HEK293 (cell line): Measurements from ENCODE around the gene PACS1.

ENCODE experiments used
- CTCF ChIA-PET: fragments of 350-600 bp; formaldehyde crosslinking; extraction: SDS; loops from one replicate; lab custom pipeline; 2021; ENCODE audit warnings: antibody characterized with exemption; lab: Yijun Ruan, JAX
- POLR2A ChIA-PET: fragments of 300-600 bp; formaldehyde crosslinking; extraction: SDS; loops from one replicate; lab custom pipeline; 2020; ENCODE audit warnings: antibody characterized with exemption, inconsistent platforms; lab: Yijun Ruan, JAX
- H3K27ac ChIP-seq: fragments of 200-500 bp; sonication (Bioruptor generic); 2 replicates; pipeline ENCODE4 v1.5.1; 2014; ENCODE audit warnings: low read depth, low read length, control low read depth, inconsistent platforms; ENCODE audit errors: extremely low read depth
- H3K36me3 ChIP-seq, 2 experiments: fragments of 200-500 bp in 1 of 2; sonication (Bioruptor generic) in 1 of 2; 1 replicate in 1 of 2; 2 replicates in 1 of 2; pipeline ENCODE4 v1.5.1; 2014 to 2017; ENCODE audit warnings: inconsistent platforms in 2 of 2, low read length in 2 of 2; ENCODE audit not compliant: control insufficient read depth in 2 of 2, insufficient read depth in 1 of 2
- H3K4me1 ChIP-seq: fragments of 200-500 bp; sonication (Bioruptor generic); 2 replicates; pipeline ENCODE4 v1.5.1; 2014; ENCODE audit warnings: mild to moderate bottlenecking, low read length, inconsistent platforms; ENCODE audit not compliant: control insufficient read depth, insufficient read depth
- H3K4me3 ChIP-seq: 2 replicates; pipeline ENCODE4 v1.5.1; 2011; ENCODE audit warnings: low read depth, mild to moderate bottlenecking, control low read depth, low read length, moderate library complexity
- H3K9me3 ChIP-seq: fragments of 200-500 bp; sonication (Bioruptor generic); 2 replicates; pipeline ENCODE4 v1.5.1; 2014; ENCODE audit warnings: low read depth, low read length, inconsistent platforms; ENCODE audit not compliant: control insufficient read depth, insufficient read depth
- BCL11B ChIP-seq: fragments of 450-650 bp; formaldehyde crosslinking; IDR thresholded peaks from 2 replicates; pipeline ENCODE4 v1.5.1; 2016; ENCODE audit warnings: low read depth, missing biosample characterization, missing genetic modification characterization
- GFI1B ChIP-seq: fragments of 450-650 bp; formaldehyde crosslinking; IDR thresholded peaks from 2 replicates; pipeline ENCODE4 v1.5.1; 2016; ENCODE audit warnings: missing biosample characterization, missing genetic modification characterization
- SP7 ChIP-seq: fragments of 450-650 bp; formaldehyde crosslinking; IDR thresholded peaks from 2 replicates; pipeline ENCODE4 v1.5.1; 2016; ENCODE audit warnings: missing biosample characterization, missing genetic modification characterization
- ZBTB10 ChIP-seq: fragments of 450-650 bp; formaldehyde crosslinking; IDR thresholded peaks from 2 replicates; pipeline ENCODE4 v1.5.1; 2016; ENCODE audit warnings: missing biosample characterization, missing genetic modification characterization
- ZBTB8A ChIP-seq: fragments of 450-650 bp; formaldehyde crosslinking; IDR thresholded peaks from 2 replicates; pipeline ENCODE4 v1.5.1; 2016; ENCODE audit warnings: missing biosample characterization, missing genetic modification characterization
- ZNF248 ChIP-seq: fragments of 450-650 bp; formaldehyde crosslinking; IDR thresholded peaks from 2 replicates; pipeline ENCODE4 v1.5.1; 2017; ENCODE audit warnings: missing biosample characterization, missing genetic modification characterization
- ZNF266 ChIP-seq: fragments of 450-650 bp; formaldehyde crosslinking; IDR thresholded peaks from 2 replicates; pipeline ENCODE4 v1.5.1; 2016; ENCODE audit warnings: missing biosample characterization, missing genetic modification characterization, low read depth
- ZNF324 ChIP-seq: fragments of 450-650 bp; formaldehyde crosslinking; IDR thresholded peaks from 2 replicates; pipeline ENCODE4 v1.5.1; 2016; ENCODE audit warnings: missing biosample characterization, missing genetic modification characterization
- ZNF391 ChIP-seq: fragments of 450-650 bp; formaldehyde crosslinking; IDR thresholded peaks from 2 replicates; pipeline ENCODE4 v1.5.1; 2016; ENCODE audit warnings: low read depth, missing biosample characterization, missing genetic modification characterization, borderline replicate concordance
- ZNF518A ChIP-seq: fragments of 450-650 bp; formaldehyde crosslinking; conservative IDR thresholded peaks from 2 replicates; pipeline ENCODE4 v1.5.1; 2016; ENCODE audit warnings: low read depth, missing biosample characterization, missing genetic modification characterization
- ZNF571 ChIP-seq: fragments of 450-650 bp; formaldehyde crosslinking; IDR thresholded peaks from 2 replicates; pipeline ENCODE4 v1.5.0; 2017; ENCODE audit warnings: missing biosample characterization, missing genetic modification characterization
- ZNF596 ChIP-seq: fragments of 450-650 bp; IDR thresholded peaks from 2 replicates; pipeline ENCODE4 v1.5.0; 2018; ENCODE audit warnings: missing biosample characterization, mild to moderate bottlenecking, missing genetic modification characterization, moderate library complexity
- ZNF660 ChIP-seq: fragments of 450-650 bp; IDR thresholded peaks from 2 replicates; pipeline ENCODE4 v1.5.1; 2018; ENCODE audit warnings: missing biosample characterization, mild to moderate bottlenecking, missing genetic modification characterization
- ZNF76 ChIP-seq: fragments of 450-650 bp; formaldehyde crosslinking; IDR thresholded peaks from 2 replicates; pipeline ENCODE4; 2016; ENCODE audit warnings: low read depth, missing biosample characterization, missing genetic modification characterization, borderline replicate concordance
- ZNF777 ChIP-seq: fragments of 450-650 bp; formaldehyde crosslinking; IDR thresholded peaks from 2 replicates; pipeline ENCODE4 v1.5.1; 2017; ENCODE audit warnings: missing biosample characterization, missing genetic modification characterization, borderline replicate concordance
- ZNF791 ChIP-seq: fragments of 450-650 bp; formaldehyde crosslinking; IDR thresholded peaks from 2 replicates; pipeline ENCODE4 v1.5.1; 2016; ENCODE audit warnings: missing biosample characterization, missing genetic modification characterization
- ZNF837 ChIP-seq: fragments of 450-650 bp; formaldehyde crosslinking; IDR thresholded peaks from 2 replicates; pipeline ENCODE4 v1.5.1; 2016; ENCODE audit warnings: missing biosample characterization, missing genetic modification characterization
- ZXDB ChIP-seq: fragments of 450-650 bp; formaldehyde crosslinking; IDR thresholded peaks from 2 replicates; pipeline ENCODE4 v1.5.1; 2016; ENCODE audit warnings: missing biosample characterization, missing genetic modification characterization
- TF ChIP-seq, protein P1 (sequence below): fragments of 450-650 bp; formaldehyde crosslinking; IDR thresholded peaks from 2 replicates; pipeline ENCODE4 v1.5.1; 2017; ENCODE audit warnings: missing biosample characterization, missing genetic modification characterization
- TF ChIP-seq, protein P2 (sequence below): fragments of 450-650 bp; formaldehyde crosslinking; IDR thresholded peaks from 2 replicates; pipeline ENCODE4 v1.5.1; 2016; ENCODE audit warnings: missing biosample characterization, missing genetic modification characterization
- TF ChIP-seq, protein P3 (sequence below): fragments of 450-650 bp; formaldehyde crosslinking; IDR thresholded peaks from 2 replicates; pipeline ENCODE4 v1.5.1; 2016; ENCODE audit warnings: missing biosample characterization, missing genetic modification characterization
- TF ChIP-seq, protein P4 (sequence below): fragments of 450-650 bp; formaldehyde crosslinking; IDR thresholded peaks from 2 replicates; pipeline ENCODE4 v1.5.1; 2017; ENCODE audit warnings: missing biosample characterization, mild to moderate bottlenecking, missing genetic modification characterization, moderate library complexity

The PACS1 gene

DNA sequence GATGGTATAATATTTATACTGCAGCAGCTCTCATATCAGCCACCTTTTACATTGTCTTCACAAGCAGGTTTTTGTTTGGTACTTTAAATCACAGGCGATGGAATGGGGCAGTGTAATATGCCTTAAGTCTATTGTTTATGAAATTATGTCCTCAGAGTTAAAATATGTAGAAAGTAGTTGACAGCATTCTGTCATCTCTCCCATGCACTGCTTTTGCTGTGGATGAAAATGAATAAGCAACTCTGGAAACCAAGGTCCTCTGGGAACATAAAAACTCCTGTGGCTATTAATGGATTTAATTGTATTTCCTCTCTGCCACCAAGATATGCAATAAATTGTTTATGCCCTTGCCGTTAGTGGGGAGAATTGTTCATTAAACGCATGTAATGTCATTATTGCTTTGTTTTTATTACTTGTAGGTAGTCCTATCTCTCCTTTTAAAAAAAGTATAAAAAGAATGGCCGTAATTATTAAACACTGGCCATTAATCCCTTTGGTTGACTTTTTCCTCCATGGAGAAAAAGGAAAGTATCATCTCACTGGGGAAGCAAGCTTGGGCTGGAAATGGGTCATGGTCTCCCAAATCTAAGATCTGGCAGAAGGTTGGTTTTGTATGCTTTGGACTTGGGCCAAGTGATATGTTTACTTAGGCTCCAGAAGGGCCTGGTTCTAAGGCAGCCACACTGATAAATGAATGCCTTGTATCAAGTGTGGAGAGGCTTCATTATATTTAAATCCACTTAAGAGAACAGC is 13.1 kb downstream of the PACS1 start (continued):
- TF ChIP-seq ZXDB (tag by site-specific recombination) (peak; percentile 28; the same call in 1 of the 2 replicates), ZNF660 (tag by site-specific recombination) (peak; percentile 64; the same call in 1 of the 2 replicates), BCL11B (tag by site-specific recombination) (no peak), ZBTB8A (0 out of 2 replicates have a peak, but pooled peaks have one; percentile 22), ZNF391 (tag by site-specific recombination) (no peak), ZNF324 (tag by site-specific recombination) (no peak), ZNF596 (no peak)
- TF ChIP-seq, protein P1, sequence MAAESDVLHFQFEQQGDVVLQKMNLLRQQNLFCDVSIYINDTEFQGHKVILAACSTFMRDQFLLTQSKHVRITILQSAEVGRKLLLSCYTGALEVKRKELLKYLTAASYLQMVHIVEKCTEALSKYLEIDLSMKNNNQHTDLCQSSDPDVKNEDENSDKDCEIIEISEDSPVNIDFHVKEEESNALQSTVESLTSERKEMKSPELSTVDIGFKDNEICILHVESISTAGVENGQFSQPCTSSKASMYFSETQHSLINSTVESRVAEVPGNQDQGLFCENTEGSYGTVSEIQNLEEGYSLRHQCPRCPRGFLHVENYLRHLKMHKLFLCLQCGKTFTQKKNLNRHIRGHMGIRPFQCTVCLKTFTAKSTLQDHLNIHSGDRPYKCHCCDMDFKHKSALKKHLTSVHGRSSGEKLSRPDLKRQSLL: peak; percentile 67; the same call in 1 of the 2 replicates
- TF ChIP-seq, protein P2, sequence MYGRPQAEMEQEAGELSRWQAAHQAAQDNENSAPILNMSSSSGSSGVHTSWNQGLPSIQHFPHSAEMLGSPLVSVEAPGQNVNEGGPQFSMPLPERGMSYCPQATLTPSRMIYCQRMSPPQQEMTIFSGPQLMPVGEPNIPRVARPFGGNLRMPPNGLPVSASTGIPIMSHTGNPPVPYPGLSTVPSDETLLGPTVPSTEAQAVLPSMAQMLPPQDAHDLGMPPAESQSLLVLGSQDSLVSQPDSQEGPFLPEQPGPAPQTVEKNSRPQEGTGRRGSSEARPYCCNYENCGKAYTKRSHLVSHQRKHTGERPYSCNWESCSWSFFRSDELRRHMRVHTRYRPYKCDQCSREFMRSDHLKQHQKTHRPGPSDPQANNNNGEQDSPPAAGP (tag by site-specific recombination): no peak
- TF ChIP-seq, all 188 proteins: peak for 14

GRCh38 chr11:66083767-66084166 is 13.7 kb downstream of the PACS1 start:
- POLR2A ChIA-PET: interaction anchor here (0.9 kb wide), 1 partner anchor 13 kb away, joined by 3 read pairs; no protein-coding TSS in a partner anchor
- peak overlapping the region; percentile 3; the same call in 1 of the 2 replicates for H3K27ac ChIP-seq
- TF ChIP-seq ZNF76 (no peak), ZNF518A (tag by site-specific recombination) (no peak), ZNF248 (tag by site-specific recombination) (no peak), ZNF266 (tag by site-specific recombination) (no peak), SP7 (tag by site-specific recombination) (no peak), ZNF791 (tag by site-specific recombination) (no peak), ZNF777 (tag by site-specific recombination) (no peak), GFI1B (tag by site-specific recombination) (no peak), ZXDB (tag by site-specific recombination) (no peak), ZBTB10 (tag by site-specific recombination) (no peak), ZNF571 (no peak), ZNF837 (tag by site-specific recombination) (no peak)
- TF ChIP-seq, protein P3, sequence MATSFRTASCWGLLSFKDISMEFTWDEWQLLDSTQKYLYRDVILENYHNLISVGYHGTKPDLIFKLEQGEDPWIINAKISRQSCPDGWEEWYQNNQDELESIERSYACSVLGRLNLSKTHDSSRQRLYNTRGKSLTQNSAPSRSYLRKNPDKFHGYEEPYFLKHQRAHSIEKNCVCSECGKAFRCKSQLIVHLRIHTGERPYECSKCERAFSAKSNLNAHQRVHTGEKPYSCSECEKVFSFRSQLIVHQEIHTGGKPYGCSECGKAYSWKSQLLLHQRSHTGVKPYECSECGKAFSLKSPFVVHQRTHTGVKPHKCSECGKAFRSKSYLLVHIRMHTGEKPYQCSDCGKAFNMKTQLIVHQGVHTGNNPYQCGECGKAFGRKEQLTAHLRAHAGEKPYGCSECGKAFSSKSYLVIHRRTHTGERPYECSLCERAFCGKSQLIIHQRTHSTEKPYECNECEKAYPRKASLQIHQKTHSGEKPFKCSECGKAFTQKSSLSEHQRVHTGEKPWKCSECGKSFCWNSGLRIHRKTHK: no peak
- TF ChIP-seq, protein P4, sequence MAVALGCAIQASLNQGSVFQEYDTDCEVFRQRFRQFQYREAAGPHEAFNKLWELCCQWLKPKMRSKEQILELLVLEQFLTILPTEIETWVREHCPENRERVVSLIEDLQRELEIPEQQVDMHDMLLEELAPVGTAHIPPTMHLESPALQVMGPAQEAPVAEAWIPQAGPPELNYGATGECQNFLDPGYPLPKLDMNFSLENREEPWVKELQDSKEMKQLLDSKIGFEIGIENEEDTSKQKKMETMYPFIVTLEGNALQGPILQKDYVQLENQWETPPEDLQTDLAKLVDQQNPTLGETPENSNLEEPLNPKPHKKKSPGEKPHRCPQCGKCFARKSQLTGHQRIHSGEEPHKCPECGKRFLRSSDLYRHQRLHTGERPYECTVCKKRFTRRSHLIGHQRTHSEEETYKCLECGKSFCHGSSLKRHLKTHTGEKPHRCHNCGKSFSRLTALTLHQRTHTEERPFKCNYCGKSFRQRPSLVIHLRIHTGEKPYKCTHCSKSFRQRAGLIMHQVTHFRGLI (tag by site-specific recombination): no peak

More at GRCh38 chr11:66083767-66084166, 13.7 kb downstream of the PACS1 start:
- peaks cover 21% of the 10 kb centered on the region for H3K4me1 ChIP-seq
- CTCF ChIA-PET: interaction anchor here (1.6 to 2.4 kb wide), 2 partner anchors 15 to 49 kb away, joined by 3 to 15 read pairs; no protein-coding TSS in a partner anchor
- no peak overlapping the region for H3K4me3 ChIP-seq
- no peaks in the 10 kb centered on the region for H3K9me3 ChIP-seq
- no peaks in the 10 kb centered on the region for H3K36me3 ChIP-seq
